Measurements from ENCODE around the gene GAK.

GRCh38 chr4:896216-896615 lies 35.9 kb downstream of the GAK start:
- TF ChIP-seq CTCF (IDR thresholded peaks at IDR 0.05) = no peak
- no peak for TF ChIP-seq POLR2AphosphoS5 (IDR thresholded peaks at IDR 0.05)

Measured in transverse colon (tissue), 4 donors.